Measurements from ENCODE around the gene TPD52L1.

- TF ChIP-seq PHB2 (IDR thresholded peaks at IDR 0.05; ENCODE audit: partially characterized antibody) (no peak), CCAR2 (optimal IDR thresholded peaks at IDR 0.05; ENCODE audit: low read depth, low read length) (no peak)
Observed at GRCh38 chr6:125275779-125276178, 122.2 kb downstream of the TPD52L1 start.
